HFF-Myc (cell line): Measurements from ENCODE around the gene PAX7.

Source experiments
- DNase-seq: peaks from one replicate; pipeline ENCODE4 v3.0.0-alpha.2; 2011; ENCODE audit warnings: low read depth; ENCODE audit errors: extremely low read depth
- H3K4me3 ChIP-seq: replicated peaks from 2 replicates; pipeline ENCODE4 v1.5.1; 2011; ENCODE audit warnings: low read depth, mild to moderate bottlenecking, control low read depth, low read length
- TF ChIP-seq, protein P1 (sequence below): IDR thresholded peaks from 2 replicates; pipeline ENCODE4 v1.5.1; 2012; ENCODE audit warnings: mild to moderate bottlenecking, low read depth, low read length, control low read depth; ENCODE audit errors: missing control alignments

Gene PAX7

DNA sequence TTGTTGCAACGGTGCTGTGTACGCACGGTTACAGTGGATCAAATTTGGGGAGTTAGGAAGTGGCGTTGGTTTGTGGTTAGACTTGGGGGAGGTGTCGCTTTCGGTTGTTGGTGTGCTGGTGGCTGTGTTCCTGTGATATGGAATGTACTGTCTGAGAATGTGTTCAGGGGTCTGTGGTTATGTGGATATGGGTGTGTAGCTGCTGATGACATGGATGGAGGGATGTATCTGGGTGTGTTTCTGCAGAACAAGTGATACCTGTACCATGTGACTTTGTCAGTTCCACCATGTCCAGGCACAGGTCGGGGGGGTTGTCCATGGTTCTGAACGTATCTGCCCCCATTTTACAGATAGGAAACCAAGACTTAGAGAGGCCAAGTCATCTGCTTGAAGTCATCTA, 22.7 kb downstream of the PAX7 start:
- TF ChIP-seq, protein P1, sequence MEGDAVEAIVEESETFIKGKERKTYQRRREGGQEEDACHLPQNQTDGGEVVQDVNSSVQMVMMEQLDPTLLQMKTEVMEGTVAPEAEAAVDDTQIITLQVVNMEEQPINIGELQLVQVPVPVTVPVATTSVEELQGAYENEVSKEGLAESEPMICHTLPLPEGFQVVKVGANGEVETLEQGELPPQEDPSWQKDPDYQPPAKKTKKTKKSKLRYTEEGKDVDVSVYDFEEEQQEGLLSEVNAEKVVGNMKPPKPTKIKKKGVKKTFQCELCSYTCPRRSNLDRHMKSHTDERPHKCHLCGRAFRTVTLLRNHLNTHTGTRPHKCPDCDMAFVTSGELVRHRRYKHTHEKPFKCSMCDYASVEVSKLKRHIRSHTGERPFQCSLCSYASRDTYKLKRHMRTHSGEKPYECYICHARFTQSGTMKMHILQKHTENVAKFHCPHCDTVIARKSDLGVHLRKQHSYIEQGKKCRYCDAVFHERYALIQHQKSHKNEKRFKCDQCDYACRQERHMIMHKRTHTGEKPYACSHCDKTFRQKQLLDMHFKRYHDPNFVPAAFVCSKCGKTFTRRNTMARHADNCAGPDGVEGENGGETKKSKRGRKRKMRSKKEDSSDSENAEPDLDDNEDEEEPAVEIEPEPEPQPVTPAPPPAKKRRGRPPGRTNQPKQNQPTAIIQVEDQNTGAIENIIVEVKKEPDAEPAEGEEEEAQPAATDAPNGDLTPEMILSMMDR = no peak
- H3K4me3 ChIP-seq = no peak overlapping the region
- no peak for DNase-seq

GRCh38 chr1:18653916-18654315, 23.3 kb downstream of the PAX7 start:
- TF ChIP-seq, protein P1 = no peak
- no peak overlapping the region for H3K4me3 ChIP-seq
- DNase-seq = no peak

GRCh38 chr1:18654599-18654998, 24.0 kb downstream of the PAX7 start:
- DNase-seq = no peak
- no peak overlapping the region for H3K4me3 ChIP-seq
- TF ChIP-seq, protein P1 = no peak

DNA sequence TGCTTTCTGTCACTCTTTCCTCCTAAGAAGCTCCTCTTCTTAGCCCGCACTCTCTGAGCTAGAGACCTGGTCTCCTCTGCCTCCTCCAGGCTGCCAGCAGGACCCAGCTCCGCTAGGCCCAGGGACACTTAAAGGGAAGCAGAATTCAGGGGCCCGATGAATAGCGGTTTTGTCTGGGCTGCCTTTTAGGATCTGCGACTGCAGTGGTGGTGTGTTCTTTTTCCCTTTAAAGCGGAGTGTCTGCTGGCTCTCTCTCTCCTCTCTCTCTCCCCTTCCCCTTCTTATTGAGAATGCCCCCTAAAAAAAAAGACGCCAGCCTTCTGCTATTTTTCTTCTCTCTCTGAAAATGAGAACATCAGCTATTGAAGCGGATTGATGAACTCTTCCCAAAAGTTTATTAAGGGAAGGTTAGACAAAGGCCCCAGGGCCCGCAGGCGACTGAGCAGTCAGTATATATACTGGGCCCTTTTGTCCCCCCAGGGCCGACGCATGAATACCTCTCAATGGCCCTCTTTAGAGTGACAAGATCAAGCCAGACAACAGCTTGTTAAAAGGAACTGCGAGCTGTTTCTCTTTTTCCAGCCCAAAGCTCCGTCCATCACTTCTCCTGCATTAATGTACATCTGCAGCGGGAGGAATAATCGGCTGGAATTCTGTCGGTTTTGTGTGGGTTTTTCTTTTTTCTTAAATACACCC, 27.0 kb downstream of the PAX7 start:
- no peak overlapping the region for H3K4me3 ChIP-seq
- TF ChIP-seq, protein P1 = no peak
- no peak for DNase-seq

DNA sequence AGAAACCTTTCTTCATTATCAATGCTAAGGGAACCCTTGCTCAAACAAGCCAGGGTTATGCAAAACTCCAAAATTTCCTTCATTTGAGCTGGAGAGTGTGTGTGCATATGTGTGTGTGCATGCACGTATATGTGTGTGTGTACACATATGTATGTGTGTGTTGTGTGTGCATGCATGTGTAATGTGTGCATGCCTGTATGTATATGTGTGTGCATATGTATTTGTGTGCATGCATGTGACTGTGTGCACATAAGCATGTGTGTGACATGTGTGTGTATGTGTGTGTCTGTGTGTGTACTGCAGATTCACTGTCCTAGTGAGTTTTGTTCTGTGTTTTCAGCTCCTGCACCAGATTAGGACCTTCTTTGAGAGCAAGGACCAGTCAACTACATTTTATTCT, 28.2 kb downstream of the PAX7 start:
- TF ChIP-seq, protein P1 = no peak
- DNase-seq = no peak
- no peak overlapping the region for H3K4me3 ChIP-seq

DNA sequence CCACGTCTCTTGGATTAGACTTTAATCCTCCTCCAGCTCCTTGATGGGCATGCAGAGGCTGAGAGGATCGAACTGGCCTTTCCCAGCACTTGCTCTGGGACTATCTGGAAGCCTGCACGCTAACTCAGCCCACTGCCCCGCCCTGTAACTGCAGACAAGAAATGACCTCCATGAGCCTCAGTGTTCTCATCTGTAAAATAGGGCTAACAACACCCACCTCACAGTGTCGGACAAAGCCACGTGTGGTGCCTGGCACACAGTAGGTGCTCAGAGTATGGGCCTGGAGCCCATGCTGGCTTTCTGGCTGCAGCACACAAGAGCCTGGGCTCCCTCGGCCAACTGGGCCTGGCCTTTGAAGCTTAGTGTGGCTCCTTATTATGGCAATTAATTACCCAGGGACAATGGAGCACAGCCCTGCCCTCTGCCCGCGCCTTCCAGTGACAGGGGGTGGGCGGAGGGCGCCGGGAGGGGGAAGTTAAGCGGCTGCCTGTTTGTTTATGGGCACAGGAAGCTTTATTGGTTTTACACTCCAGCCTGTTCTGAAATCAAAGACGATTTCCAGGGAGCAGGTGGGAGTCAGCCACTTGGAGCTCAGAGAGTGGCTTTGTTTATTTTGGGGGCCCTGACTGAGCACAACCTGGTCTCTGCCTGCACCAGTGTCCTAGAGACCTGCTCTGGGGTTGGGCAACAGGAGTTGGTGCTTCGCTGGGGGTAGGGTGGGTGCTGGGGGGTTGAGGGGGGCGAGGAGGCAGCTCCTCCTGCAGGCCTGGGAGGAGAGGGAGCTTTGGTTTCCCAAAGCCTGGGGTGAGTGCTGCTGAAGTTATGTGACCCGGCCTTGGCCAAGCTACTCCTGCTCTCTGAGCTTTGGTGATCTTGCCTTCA, 31.0 kb downstream of the PAX7 start:
- no peak overlapping the region for H3K4me3 ChIP-seq
- TF ChIP-seq, protein P1 = no peak
- no peak for DNase-seq
